CD4-positive, alpha-beta T cell treated with Interleukin-4 for 4 hours (primary cell): ENCODE data around the gene INMT.

Experiments
- DNase-seq: peaks from one replicate; pipeline ENCODE4 v3.0.0-alpha.2; 2020

INMT gene

DNA sequence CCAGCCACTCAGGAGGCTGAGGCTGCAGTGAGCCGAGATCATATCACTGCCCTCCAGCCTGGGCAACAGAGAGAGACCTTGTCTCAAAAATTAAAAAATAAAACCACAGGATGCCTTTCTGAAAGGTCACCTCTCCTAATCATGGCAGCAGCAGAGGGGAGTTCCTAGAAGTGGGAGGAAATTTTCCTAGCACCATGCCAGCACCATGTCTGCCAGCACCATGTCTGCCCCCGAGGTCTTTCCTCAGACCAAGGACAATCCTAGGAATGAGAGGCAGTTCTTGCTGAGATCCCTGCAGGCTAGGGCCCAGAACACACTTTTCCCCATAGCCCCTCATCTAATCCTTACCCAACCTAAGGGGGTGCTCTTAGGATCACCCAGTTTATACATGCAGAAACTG, 22.3 kb upstream of the INMT start:
- DNase-seq: no peak

DNA sequence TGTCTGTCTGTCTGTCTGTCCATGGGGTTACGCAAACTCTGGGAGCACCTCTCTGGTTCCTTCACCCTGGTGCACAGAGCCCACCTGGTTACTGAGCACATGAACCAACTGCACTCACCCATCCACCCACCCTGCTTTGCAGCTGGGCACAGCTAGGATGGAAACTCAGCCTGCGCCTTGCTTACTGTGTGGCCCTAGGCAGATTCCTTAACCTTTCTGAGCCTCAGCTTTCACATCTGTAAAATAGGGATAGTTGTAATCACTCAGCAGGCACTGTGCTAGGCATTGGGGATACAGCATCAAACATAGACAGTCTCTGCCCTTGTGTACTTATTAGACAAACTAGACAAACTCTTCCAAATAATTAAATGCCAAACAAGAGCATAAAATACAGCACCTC, 21.8 kb upstream of the INMT start:
- no peak for DNase-seq

DNA sequence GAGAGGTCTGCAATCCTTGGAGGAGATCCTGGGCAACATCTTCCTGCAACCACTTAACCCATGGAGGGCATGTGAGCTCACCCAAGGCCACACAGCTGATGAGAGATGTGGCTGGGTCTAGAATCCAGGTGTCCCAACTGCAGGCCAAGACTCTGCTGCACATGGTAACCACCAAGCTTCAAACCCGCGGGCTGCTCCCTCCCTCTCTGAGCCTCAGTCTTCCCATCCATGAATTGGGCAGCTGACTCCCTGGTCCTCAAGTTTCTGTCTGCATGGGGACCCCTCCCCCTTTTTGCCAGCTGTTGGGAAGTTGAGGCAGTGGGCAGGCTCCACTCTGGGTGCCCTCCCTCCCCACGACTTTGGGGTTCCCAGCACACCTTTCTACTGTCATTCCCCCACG, 20.9 kb upstream of the INMT start:
- no peak for DNase-seq

DNA sequence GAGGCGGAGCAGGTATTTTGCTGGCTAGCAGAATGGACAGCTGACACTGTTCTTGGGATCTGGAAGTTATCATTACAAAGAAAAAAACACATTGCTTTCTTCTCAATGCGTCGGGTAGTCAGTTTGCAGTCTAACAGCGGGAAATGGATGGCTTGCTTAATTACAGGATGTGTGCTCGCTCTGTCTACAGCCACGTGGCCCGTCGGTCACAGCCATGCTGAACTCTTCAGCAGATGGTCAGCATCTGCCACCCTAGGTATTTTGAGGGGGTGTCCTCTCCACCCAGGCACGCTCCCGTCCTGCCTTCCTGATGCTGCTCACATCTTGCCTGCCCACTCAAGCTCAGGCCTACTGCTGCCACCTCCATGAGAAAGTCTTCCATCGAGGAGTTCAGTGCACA, 20.4 kb upstream of the INMT start:
- no peak for DNase-seq

DNA sequence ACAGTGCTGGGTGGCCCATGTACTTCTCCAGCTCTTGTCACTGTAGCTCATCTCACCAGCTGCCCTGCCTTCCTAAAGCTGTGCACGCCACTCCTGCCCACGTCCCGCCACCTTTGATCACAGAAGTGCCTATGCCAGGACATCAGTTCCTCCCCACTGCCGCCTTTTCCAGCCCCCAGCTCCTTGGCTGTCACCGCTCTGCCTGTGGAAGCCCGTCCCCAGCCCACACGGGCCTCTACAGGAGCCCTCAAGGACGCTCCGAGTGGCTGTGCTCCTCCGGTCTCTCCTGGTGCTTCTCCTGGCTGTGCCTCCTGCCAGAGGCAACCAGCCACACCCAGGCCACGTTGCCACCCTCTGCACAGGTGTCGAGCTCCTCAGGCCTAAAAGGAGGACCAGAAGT, 19.3 kb upstream of the INMT start:
- no peak for DNase-seq

DNA sequence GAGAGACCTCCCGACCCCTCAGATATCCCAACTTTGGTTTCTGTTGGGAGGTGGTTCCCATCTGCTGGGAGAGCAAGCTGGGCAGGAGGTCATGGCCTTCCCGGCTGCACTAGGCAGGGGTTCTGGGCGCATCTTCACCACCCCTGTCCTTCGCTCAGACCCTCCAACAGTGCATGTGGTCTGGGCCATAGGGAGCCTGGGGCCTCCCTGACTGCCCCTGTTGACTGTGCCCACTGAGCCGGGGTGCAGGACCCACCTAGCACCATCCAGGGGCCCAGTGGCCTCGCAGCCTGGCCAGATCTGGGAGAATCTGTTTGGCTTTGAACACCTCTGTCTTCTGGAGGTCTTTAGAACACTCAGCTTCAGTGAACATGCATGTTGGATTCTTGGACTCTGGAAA, 18.7 kb upstream of the INMT start:
- DNase-seq: no peak

DNA sequence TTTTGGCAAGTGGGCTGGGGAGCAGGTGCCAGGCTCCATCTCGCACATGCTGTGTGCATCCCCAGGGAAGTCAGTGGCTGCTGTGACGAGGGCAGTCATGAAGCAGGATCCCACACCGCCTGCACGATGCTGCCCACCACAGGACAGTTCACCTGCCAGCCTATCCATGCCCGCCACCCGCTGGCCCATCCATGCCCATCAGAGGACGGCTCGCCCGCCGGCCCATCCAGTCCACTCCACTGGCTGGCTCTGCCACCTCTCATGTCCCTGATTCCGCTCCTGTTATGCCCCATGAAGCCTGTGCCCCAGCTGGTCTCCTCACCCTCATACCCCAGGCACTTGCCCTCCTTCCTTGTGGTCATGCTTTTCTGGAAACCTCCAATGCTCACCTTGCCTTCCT, 18.2 kb upstream of the INMT start:
- DNase-seq: no peak

DNA sequence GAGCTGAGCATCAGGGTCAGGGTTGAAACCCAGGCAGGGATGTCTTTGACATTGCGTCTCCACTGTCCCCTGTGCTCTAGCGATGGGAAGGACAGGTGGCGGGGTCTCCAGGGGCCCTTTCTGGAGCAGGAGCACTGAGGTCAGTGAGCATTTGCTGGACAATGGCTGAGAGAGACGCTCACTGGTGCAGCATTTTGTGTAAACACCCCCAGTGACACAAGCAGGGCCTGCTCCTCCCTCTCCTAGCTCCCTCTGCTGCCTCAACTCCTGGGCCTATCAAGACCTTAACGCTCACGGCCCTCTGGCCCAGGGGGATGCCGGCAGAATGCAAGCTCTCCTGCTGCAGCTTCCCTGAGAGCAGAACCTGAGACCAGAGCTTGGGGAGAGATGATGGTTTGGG, 17.4 kb upstream of the INMT start:
- no peak for DNase-seq

DNA sequence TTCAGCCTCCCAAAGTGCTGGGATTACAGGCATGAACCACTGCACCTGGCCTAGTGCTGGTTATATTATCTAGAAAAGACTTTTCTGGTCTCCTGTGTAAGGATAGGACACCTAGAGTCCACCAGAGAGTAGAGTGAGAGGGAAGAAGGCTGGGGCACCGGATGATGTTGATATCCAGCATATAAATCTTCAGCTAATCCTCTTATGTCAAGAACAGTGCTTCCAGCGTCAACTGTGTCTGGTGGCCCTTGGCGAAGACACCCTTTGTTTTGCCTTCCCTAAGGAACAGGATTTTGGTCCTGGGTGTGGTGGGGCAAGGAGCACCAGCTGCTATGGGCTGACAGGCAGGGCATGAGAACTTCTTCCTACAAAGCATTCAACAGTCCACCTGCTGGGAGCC, 16.3 kb upstream of the INMT start:
- no peak for DNase-seq

DNA sequence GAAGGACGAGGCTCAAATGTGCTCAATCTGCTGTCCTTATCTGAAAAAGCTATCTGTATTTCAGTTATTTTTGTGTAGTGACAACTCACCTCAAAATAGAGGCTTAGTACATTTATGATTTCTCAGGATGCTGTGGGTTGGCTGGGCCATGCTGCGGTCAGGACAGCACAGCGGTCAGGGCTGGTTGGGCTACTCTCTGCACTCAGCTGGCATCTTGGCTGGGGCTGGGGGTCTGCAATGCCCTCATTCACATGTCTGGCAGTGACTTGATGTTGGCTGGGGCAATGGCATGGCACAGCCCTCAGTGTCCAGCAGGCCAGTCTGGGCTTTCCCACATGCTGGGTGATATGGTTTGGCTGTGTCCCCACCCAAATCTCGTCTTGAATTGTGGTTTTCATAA, 15.6 kb upstream of the INMT start:
- DNase-seq: no peak

DNA sequence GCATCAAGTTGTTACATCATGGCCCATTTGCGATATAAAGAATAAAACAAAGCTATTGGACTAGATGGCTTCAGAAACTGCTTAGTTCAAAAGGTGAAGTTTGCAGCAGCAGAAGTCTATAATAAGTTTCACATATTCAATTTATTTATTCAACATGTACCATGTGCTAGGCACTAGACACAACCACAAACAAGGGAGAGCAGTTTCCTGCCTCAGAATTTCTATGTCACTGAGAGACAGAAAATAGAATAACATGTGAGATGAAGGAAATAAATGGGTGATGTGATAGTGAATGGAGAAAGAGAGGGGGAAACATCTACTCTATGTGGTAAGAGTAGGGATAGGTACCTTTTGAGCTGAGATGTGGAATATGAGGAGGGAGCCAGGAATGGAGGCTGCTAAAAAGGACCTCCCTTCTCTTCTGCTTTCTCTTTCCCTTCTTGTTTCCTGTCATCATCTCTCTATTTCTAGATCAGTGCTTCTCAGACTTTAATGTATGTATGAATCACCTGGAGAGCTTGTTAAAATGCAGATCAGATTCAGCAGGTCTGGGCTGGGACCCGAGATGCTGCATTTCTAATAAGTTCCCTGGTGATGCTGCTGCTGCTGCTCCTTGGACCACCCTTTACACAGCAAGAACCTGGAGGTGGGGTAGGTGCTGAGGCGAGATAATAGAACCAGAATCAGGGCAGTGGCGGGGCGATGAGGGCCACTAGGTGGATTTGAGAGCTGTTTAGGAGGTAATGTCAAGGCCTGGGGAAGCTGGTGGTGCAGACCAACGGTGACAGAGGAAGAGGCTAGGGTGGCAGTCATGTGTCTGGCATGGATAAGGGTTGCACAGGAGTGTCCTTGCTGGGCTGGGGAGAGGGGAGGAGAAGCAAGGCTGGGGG, 13.7 kb upstream of the INMT start:
- DNase-seq: peak; percentile 18

DNA sequence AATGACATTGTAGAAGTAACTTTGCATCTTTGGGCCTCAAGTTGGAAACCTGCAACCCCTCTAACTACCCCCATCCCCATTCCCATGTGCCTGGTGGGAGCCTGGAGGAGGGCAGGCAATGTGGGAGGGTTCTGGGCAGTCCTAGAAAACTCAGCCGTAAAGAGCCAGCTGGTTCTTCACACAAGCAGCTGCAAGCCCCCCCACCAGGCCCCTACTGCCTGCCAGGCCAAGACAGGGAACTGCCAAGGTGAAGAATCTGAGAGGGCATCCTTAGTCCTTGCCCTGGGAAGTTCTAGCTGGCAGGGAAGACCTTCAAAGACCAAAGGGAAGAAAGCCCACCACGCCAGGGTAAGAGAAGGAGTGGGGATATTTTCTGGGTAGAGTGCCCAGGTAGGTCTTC, 12.2 kb upstream of the INMT start:
- DNase-seq: no peak

DNA sequence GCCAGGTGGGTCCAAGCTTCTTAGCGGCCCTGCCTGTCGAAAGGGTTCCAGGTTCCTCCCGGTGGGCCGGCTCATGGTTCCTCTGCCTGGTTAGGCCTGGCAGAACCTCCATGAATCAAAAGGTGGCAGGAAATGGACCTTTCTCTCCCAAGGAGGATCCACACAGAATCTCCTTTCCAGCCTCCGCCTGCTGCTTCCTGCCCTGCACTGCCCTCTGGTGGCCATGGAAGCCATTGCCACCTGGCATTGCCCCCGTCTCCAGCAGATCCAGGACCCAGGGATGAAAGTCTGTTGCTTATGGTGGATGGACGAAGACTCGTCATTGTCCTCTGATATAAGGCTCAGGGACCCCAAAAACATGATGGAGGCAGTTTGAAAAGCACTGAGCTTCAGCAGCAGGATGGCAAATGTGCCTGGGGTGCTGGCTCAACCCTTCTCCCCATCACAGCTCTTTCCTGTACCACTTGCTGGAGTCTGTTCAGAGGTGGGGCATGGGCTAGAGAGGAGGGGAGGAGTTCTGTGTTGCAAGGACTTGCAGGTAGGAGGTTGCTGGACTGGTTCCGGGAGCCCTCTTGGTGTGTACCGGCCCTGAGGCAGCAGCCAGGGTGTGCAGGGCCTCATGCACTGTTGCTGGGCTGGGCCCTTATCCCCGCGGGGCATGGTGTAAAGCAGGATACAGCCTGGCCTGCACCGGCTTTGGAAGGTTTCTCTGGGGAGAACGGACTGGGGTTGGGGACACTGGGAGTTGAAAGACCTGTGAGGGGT, 11.3 kb upstream of the INMT start:
- peak; percentile 66 for DNase-seq

DNA sequence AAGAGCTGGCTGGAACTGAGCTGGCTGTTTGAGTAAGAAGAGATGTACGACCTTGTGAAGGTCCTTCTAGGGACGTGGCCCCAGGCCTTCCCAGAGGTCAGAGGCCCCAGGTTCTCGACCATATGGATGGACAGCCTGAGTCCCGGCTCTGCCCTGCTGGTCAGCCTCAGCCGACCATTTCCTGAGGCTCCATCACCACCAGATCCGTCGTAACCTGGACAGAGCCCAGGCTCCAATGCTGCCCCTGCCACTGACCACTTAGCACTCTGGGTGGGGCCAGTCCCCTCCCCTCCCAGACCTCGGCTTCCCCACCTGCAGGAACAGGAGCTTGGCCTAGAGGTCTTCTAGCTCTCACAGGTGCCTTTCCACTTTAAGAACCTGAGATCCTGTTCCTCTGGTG, 10.6 kb upstream of the INMT start:
- no peak for DNase-seq

DNA sequence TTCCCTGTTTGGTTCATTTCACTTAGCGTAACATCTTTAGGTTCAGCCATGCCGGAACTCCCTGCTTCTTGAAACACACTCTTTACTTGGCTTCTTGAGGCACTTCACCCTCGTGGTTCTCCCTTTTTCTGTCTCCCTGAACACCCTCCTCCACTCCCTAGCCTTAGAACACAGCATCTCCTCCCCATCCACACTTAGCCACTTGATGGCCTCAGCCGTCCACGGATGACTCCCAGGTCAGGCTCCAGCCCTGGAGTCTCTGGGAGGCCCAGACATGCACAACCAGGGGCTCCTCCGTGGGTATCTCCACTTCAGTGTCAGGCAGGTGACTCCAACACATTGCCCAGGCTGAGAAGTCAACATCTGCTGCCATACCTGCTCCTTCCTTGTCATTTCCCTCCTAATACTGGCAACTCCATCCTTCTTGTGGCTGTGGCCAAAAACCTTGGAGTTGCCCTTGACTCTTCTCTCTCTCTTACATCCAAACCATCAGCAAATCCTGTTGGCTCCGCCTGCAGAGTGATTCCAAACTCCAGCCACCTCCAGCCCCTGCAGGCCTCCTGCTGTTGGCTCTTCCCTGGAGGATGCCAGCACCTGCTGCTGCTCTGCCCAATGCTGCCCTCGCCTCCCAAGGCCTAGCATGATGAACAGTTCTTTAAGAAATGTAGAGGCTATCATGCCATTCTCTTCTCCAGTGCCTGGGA, 8.4 kb upstream of the INMT start:
- no peak for DNase-seq

DNA sequence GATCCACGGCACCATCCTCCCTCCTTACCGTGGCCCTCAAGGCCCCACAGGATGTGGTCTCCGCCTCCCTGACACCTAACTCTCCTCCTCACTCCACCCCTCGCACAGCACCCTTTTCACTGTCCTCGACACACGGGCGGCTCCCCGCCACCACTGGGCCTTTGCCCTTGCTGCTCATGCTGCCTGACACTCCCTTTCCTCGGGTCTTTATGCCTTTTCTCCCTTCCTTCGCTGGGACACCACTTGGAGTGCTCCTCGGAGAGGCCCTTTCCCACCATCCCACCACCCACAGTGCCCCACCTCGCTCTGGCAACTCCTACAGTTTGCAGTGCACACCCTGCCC, 7.9 kb upstream of the INMT start:
- no peak for DNase-seq

DNA sequence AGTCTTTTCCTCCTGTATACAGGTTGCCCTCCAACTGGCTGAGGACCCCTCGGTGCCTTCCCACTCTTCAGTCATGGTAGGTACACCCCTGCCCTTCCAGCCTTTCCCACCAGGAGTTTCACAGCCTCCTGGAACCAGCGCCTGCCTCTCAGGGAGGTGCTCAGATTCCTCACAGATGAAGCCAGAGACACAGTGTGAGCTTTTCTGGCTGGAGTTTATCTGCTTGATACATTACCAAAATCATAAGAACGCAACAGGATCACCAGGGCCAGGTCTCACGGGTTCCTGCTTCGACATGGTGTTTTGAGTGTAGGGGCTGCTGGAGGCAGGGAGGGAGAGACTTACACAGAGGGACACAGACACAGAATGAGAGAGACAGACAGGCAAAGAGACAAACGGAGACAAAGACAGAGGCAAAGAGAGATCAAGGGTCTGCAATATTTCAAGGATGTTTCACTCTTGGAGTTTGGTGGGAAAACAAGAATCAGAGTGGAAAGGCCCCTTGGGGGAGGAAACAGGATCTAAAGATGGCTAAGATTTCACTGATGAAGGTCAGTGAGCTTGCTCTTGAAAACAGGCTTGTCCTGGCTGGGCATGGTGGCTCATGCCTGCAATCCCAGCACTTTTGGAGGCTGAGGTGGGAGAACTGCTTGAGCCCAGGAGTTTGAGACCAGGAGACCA, 6.5 kb upstream of the INMT start:
- DNase-seq: no peak

DNA sequence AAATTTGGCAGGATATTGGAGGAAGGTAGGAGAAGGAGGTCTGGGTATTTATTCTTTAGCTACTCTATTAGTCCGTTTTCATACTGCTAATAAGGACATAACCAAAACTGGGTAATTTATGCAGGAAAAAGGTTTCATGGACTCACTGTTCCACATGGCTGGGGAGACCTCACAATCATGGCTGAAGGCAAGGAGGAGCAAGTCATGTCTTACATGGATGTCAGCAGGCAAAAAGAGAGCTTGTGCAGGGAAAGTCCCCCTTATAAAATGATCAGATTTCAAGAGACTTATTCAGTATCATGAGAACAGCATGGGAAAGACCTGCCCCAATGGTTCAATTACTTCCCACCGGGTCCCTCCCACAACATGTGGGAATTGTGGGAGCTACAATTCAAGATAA, 1.9 kb upstream of the INMT start:
- DNase-seq: no peak

DNA sequence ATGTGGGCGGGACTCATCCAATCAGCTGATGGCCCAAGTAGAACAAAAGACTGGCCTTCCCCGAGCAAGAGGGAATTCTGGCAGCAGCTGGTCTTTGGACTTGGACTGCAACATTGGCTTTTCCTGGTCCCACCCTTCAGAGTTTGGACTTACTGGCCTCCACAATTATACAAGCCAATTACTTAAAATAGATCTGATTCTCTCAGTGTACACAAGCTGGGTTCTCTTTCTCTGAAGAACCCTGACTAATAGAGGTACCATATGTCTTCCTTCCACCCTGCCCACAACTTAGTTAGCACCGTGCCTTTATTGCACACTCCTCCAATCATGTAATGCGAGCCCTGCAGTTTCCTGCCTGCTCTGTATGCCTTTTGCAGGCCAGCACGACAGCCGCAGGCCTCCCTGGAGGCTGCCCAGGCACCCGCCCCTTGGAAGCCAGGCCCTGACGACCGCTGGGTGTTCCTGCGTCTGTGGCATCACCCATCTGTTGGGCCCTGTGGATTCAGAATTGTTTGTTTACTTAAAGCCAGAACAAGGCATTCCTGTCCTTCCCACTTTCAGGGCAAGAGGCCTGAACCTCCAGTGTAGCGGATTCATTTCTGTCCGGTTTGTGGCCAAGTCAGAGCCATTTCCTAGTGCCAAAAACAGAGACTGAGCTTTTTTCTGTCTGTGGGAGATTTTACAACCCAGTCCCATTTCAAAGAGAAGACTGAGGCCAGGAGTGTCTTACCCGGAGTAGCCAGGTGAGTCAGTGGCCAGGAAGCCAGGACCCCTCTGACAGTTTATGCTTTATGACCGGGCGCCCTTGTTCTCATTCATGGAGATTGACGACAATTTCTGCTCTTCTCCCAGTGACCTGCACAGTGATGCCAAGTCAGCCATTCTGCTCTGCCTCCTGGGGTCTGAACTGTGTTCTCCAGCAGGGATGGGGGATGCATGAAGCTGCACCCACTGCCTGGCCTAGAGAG, 968 bp upstream of the INMT start:
- DNase-seq: no peak

DNA sequence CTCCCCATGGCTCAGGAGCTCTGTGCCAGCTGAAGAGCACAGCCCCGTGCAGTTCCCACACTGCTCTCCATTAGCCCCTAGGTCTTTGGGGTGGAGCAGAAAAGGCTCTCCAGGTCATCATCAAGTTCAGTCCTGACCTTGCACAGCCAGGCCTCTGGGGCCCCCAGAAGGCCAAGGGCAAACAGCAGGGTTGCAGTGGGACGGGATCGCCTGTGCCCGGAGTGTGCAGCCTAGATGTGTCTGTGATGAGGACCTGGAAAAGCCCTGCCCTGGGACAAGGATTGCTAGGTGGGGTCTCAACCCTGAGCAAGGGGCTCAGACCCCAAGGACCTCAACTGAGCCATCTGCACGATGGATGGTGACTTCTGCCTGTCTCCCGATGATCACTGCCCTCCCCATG, 549 bp downstream of the INMT start:
- DNase-seq: no peak

DNA sequence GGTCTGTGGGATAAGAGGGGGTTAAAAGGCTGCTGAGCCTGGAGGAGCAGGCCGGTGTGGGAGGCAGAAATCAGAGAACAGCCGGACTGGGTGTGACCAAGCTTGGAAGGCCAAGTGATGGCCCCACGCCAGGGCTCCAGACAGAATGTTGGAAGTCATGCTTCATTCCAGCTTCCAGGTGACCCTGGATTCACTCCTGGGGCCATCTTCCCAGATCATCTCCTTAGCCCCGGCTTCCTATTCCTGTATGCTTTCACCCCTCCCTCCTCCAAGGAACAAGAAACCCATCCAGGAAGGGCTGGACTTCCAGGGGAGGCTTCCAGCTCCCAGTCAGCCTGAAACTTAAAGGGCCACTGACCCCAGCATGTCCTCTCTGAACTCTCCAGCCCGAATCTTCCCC, 1.0 kb downstream of the INMT start:
- DNase-seq: no peak

DNA sequence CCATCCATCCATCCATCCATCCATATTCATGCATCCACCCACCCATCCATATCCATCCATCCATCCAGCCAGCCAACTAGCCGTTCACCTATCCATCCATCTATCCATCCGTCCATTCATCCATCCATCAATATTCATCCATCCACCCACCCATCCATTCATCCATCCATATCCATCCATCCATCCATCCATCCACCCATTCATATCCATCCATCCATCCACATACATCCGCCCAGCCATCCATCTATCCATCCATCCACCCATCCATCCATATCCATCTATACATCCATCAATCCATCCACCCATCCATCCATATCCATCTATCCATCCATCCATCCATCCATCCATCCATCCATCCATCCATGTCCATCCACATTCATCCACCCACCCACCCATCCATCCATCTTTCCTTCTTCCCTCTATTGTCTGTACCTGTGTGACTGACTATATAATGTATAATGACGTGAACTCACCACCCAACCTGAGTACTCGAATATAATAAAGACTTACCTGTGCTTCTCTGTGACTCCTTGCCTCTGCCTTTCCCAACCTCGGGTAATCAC, 2.5 kb downstream of the INMT start:
- DNase-seq: no peak
